Right lobe of liver (tissue), 6 donors: ENCODE measurements around the gene C10orf90. TPM values are rescaled to one million over a fixed set of nuclear protein-coding genes. Genes with fewer than 3 reads are reported as not detected.

Experiments used
- ATAC-seq, 4 donors: fragments of 200-7000 bp; cut with Tn5 transposase; one replicate each; pipeline ENCODE4 v1.9.1; 2020; ENCODE audit warnings: mild to moderate bottlenecking in 4 of 4, moderate library complexity in 4 of 4
- DNase-seq, 3 donors: peaks; one replicate each; pipeline ENCODE4 v3.0.0-alpha.2; 2020
- H3K27ac ChIP-seq, 3 donors: fragments of 200-600 bp; one replicate each; pipeline ENCODE4 v1.8.0; 2022
- H3K27me3 ChIP-seq, 2 donors: fragments of 200-600 bp; one replicate each; pipeline ENCODE4 v1.8.0; 2022
- H3K36me3 ChIP-seq, 4 donors: fragments of 200-600 bp; sonication (generic) in 1 of 4; one replicate each; pipeline versions ENCODE4 v1.5.1 to v1.8.0; 2017 to 2022; ENCODE audit warnings: control low read depth in 1 of 4
- H3K4me1 ChIP-seq, 4 donors: fragments of 200-600 bp; sonication (generic) in 1 of 4; one replicate each; pipeline versions ENCODE4 v1.5.1 to v1.8.0; 2017 to 2022; ENCODE audit warnings: control low read depth in 1 of 4
- H3K4me3 ChIP-seq, 3 donors: fragments of 200-600 bp; one replicate each; pipeline ENCODE4 v1.8.0; 2022
- H3K9me3 ChIP-seq, 4 donors: fragments of 200-600 bp; sonication (generic) in 1 of 4; one replicate each; pipeline versions ENCODE4 v1.5.1 to v1.8.0; 2017 to 2022; ENCODE audit warnings: control low read depth in 1 of 4
- POLR2A ChIP-seq: fragments of 450-650 bp; IDR thresholded peaks from one replicate; pipeline ENCODE4 v1.6.1; 2017; ENCODE audit warnings: antibody characterized with exemption, mild to moderate bottlenecking
- WGBS: methylation state at CpG from one replicate; pipeline ENCODE4 v1.1.6; 2018; ENCODE audit warnings: low coverage, low lambda C conversion rate; ENCODE audit not compliant: insufficient coverage; ENCODE audit errors: missing lambda C conversion rate; 5-methylcytosine and 5-hydroxymethylcytosine counted together
- intact Hi-C, 2 donors: fragments of 100-400 bp; cut with DNase I; formaldehyde crosslinking; loops; one replicate each; pipeline versions ENCODE4 v1.11.2 to v1.14.1; 2022
- total RNA-seq, 6 experiments: library from RNA; depleted of rRNA in 2 of 6; stranded (reverse); fragments of >200 nt in 2 of 6; fragmentation: NEBNext Ultra II Directional in 3 of 6; extraction: Animal tissue kit (Norgen Biotek cat#: 25700) in 3 of 6; gene quantifications; one replicate each; pipeline versions ENCODE4 v1.1.0 to v1.2.4, GENCODE V29; 2016 to 2023
- TF ChIP-seq, protein P1 (sequence below), 4 donors: fragments of 200-600 bp in 3 of 4; fragments of 450-650 bp in 1 of 4; IDR thresholded peaks; one replicate each; pipeline versions ENCODE4 v1.5.1 to v1.8.0; 2016 to 2022; ENCODE audit warnings: antibody characterized with exemption in 4 of 4, mild to moderate bottlenecking in 2 of 4
- donor health status: DM: no; HTN: yes; CAD: no.
- donor health status: DM: no; HTN: no; CAD: no.
- donor health status: DM: no; HTN: no; CAD: no.
- donor health status: DM: no; HTN: yes; CAD: no.
- donor health status: DM: no; HTN: yes; CAD: no.

The C10orf90 gene
- total RNA-seq, 6 experiments from 2014 or later = 0.22 to 0.43 TPM; not detected in 4

DNA sequence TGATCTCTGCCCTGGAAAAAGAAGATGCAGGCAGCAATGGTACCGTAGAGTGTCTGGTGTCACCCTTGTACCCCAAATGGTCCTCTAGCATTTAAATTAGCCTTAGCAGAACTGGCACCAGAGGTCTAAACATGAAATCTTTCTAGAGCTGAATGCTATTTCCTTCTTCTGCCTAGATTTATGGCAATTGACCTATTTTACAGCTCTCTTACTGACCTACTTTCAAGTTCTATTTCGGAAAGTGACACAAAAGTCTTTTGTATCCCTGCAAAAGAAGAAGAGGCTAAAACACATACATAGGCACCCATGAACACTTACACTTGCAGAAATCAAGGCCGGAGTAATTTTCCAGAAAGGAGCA is 272.1 kb downstream of the C10orf90 start:
- TF ChIP-seq POLR2A = no peak
- TF ChIP-seq, protein P1, sequence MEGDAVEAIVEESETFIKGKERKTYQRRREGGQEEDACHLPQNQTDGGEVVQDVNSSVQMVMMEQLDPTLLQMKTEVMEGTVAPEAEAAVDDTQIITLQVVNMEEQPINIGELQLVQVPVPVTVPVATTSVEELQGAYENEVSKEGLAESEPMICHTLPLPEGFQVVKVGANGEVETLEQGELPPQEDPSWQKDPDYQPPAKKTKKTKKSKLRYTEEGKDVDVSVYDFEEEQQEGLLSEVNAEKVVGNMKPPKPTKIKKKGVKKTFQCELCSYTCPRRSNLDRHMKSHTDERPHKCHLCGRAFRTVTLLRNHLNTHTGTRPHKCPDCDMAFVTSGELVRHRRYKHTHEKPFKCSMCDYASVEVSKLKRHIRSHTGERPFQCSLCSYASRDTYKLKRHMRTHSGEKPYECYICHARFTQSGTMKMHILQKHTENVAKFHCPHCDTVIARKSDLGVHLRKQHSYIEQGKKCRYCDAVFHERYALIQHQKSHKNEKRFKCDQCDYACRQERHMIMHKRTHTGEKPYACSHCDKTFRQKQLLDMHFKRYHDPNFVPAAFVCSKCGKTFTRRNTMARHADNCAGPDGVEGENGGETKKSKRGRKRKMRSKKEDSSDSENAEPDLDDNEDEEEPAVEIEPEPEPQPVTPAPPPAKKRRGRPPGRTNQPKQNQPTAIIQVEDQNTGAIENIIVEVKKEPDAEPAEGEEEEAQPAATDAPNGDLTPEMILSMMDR (IDR thresholded peaks at IDR 0.05) = no peak
- intact Hi-C loops = no loop called here
- Histone ChIP-seq H3K4me3 (no peak overlapping the region), H3K27me3 (no peaks in the 10 kb centered on the region), H3K27ac (no peak overlapping the region), H3K36me3 (no peaks in the 10 kb centered on the region), H3K9me3 (no peaks in the 10 kb centered on the region), H3K4me1 (no peaks in the 10 kb centered on the region)
- DNase-seq (no peak), ATAC-seq (no peak)
- WGBS = 56% methylated on average over 3 of the region's 3 CpGs

GRCh38 chr10:126397640-126398382 is 272.7 kb downstream of the C10orf90 start:
- 57% methylated on average over 1 of the region's 4 CpGs for WGBS
- no peak for TF ChIP-seq POLR2A
- TF ChIP-seq, protein P1 (IDR thresholded peaks at IDR 0.05) = no peak
- Histone ChIP-seq H3K27ac (no peak overlapping the region), H3K27me3 (no peaks in the 10 kb centered on the region), H3K4me1 (no peaks in the 10 kb centered on the region), H3K36me3 (no peaks in the 10 kb centered on the region), H3K9me3 (no peaks in the 10 kb centered on the region), H3K4me3 (no peak overlapping the region)
- DNase-seq = no peak
- intact Hi-C loops = no loop called here
- no peak for ATAC-seq

DNA sequence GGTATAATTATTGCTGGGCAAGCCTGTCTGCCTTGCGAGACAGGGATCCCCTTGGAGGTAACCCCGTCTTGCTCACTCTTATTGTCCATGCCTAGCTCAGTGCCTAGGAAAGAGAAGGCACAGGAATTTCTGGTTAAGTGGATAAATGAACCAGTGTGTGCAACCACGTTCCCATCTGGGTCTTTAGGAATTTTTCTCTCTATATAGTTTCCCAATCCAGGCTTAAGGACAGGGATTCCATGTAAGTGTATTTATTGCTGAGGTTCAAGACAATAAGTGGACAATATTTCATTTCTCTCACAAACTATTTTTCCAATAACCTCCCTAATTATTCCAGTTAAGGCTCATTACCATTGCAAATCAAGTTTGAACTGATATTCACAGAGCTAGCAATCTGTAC is 273.3 kb downstream of the C10orf90 start:
- H3K4me1 ChIP-seq = no peaks in the 10 kb centered on the region
- no peak overlapping the region for H3K27ac ChIP-seq
- intact Hi-C loops = no loop called here
- ATAC-seq (no peak), DNase-seq (no peak)
- H3K4me3 ChIP-seq = no peak overlapping the region
- no peaks in the 10 kb centered on the region for H3K27me3 ChIP-seq
- H3K9me3 ChIP-seq = no peaks in the 10 kb centered on the region
- no peak for TF ChIP-seq POLR2A
- TF ChIP-seq, protein P1 (IDR thresholded peaks at IDR 0.05) = no peak
- no peaks in the 10 kb centered on the region for H3K36me3 ChIP-seq
- WGBS = 51% methylated on average over 2 of the region's 3 CpGs

GRCh38 chr10:126394948-126395347 is 275.5 kb downstream of the C10orf90 start:
- ATAC-seq (no peak), DNase-seq (no peak)
- WGBS = 43% methylated on average over 1 of the region's 2 CpGs
- Histone ChIP-seq H3K36me3 (no peaks in the 10 kb centered on the region), H3K27me3 (no peaks in the 10 kb centered on the region), H3K27ac (no peak overlapping the region), H3K9me3 (no peaks in the 10 kb centered on the region), H3K4me1 (no peaks in the 10 kb centered on the region), H3K4me3 (no peak overlapping the region)
- intact Hi-C loops = no loop called here
- TF ChIP-seq, protein P1 (IDR thresholded peaks at IDR 0.05) = no peak
- TF ChIP-seq POLR2A = no peak
